Progenitor cell of endocrine pancreas (in vitro differentiated cells): ENCODE data around the gene ORM2. TPM values are rescaled to one million over a fixed set of nuclear protein-coding genes. Genes with fewer than 3 reads are reported as not detected.
A peak's percentile ranks its signal among the peaks of the same experiment; 100 is the strongest.

Experiments used
- DNase-seq: peaks from one replicate; pipeline ENCODE4 v3.0.0; 2021; ENCODE audit warnings: low spot score; ENCODE audit not compliant: unreplicated experiment
- H3K27ac Mint-ChIP-seq: 2 replicates; pipeline ENCODE4 v1.8.0; 2021; ENCODE audit warnings: mild to moderate bottlenecking, moderate library complexity, mixed read lengths
- H3K27me3 Mint-ChIP-seq: 2 replicates; pipeline ENCODE4 v1.8.0; 2021; ENCODE audit warnings: mixed read lengths
- H3K36me3 Mint-ChIP-seq: 2 replicates; pipeline ENCODE4 v1.8.0; 2022; ENCODE audit warnings: mixed read lengths; ENCODE audit not compliant: insufficient read depth
- H3K4me1 Mint-ChIP-seq: 2 replicates; pipeline ENCODE4 v1.8.0; 2021; ENCODE audit warnings: low read depth, mixed read lengths
- H3K4me3 Mint-ChIP-seq: 2 replicates; pipeline ENCODE4 v1.8.0; 2021; ENCODE audit warnings: low read depth, mild to moderate bottlenecking, moderate library complexity, mixed read lengths
- H3K9me3 Mint-ChIP-seq: 2 replicates; pipeline ENCODE4 v1.8.0; 2021; ENCODE audit warnings: low read depth, mixed read lengths
- CTCF ChIP-seq: fragments of 200-600 bp; sonication (generic); IDR thresholded peaks from one replicate; pipeline ENCODE4 v1.5.0; 2021; ENCODE audit warnings: antibody characterized with exemption, mild to moderate bottlenecking; ENCODE audit not compliant: unreplicated experiment
- total RNA-seq: library from RNA; stranded (reverse); gene quantifications from 2 replicates; pipeline ENCODE4 v1.2.1, GENCODE V29; 2021

Gene ORM2
- total RNA-seq, 1 donor from 2014 or later: 5.4 TPM

- H3K27ac Mint-ChIP-seq: no peak overlapping the region
- peaks cover 37% of the 10 kb centered on the region for H3K36me3 Mint-ChIP-seq
- peaks cover 1% of the 10 kb centered on the region for H3K4me1 Mint-ChIP-seq
- H3K4me3 Mint-ChIP-seq: no peak overlapping the region
- no peaks in the 10 kb centered on the region for H3K27me3 Mint-ChIP-seq
- H3K9me3 Mint-ChIP-seq: peaks cover 10% of the 10 kb centered on the region
- no peak for TF ChIP-seq CTCF
- no peak for DNase-seq
Measured at GRCh38 chr9:114289571-114290481, 39.8 kb upstream of the ORM2 start.

- peaks cover 41% of the 10 kb centered on the region for H3K36me3 Mint-ChIP-seq
- no peak for DNase-seq
- peaks cover 1% of the 10 kb centered on the region for H3K4me1 Mint-ChIP-seq
- peaks cover 15% of the 10 kb centered on the region for H3K9me3 Mint-ChIP-seq
- H3K4me3 Mint-ChIP-seq: no peak overlapping the region
- peak overlapping the region; percentile 85 for H3K27ac Mint-ChIP-seq
- TF ChIP-seq CTCF: no peak
- no peaks in the 10 kb centered on the region for H3K27me3 Mint-ChIP-seq
Measured at GRCh38 chr9:114290561-114290986, 39.1 kb upstream of the ORM2 start.

GRCh38 chr9:114291064-114291474 is 38.6 kb upstream of the ORM2 start:
- Mint-ChIP-seq H3K27ac (peak overlapping the region; percentile 85), H3K4me1 (peaks cover 1% of the 10 kb centered on the region), H3K9me3 (peaks cover 19% of the 10 kb centered on the region), H3K36me3 (peaks cover 44% of the 10 kb centered on the region), H3K27me3 (no peaks in the 10 kb centered on the region), H3K4me3 (no peak overlapping the region)
- peak; percentile 93 for TF ChIP-seq CTCF
- peak; percentile 73 for DNase-seq

GRCh38 chr9:114291886-114292590 is 37.6 kb upstream of the ORM2 start:
- Mint-ChIP-seq H3K9me3 (peaks cover 20% of the 10 kb centered on the region), H3K27ac (no peak overlapping the region), H3K4me1 (peaks cover 1% of the 10 kb centered on the region), H3K27me3 (no peaks in the 10 kb centered on the region), H3K4me3 (no peak overlapping the region), H3K36me3 (peaks cover 51% of the 10 kb centered on the region)
- no peak for TF ChIP-seq CTCF
- DNase-seq: no peak

- H3K27me3 Mint-ChIP-seq: no peaks in the 10 kb centered on the region
Measured at GRCh38 chr9:114294664-114295063, 35.0 kb upstream of the ORM2 start.

More at GRCh38 chr9:114294664-114295063, 35.0 kb upstream of the ORM2 start:
- Mint-ChIP-seq H3K36me3 (peaks cover 64% of the 10 kb centered on the region), H3K9me3 (peaks cover 20% of the 10 kb centered on the region), H3K4me1 (peaks cover 1% of the 10 kb centered on the region), H3K4me3 (no peak overlapping the region), H3K27ac (no peak overlapping the region)
- DNase-seq: no peak
- TF ChIP-seq CTCF: no peak
